IPS-18c (cell line): ENCODE data around the gene TOP1.
"Not testable (repeated sequence)": the region's sequence is repeated elsewhere in the genome, so short reads cannot be mapped to it uniquely, and the experiment has no call there.

ENCODE experiments used
- H3K4me3 ChIP-seq: 2 replicates; pipeline ENCODE4 v1.7.0; 2013; ENCODE audit warnings: low read depth, mild to moderate bottlenecking, low read length, moderate library complexity; ENCODE audit not compliant: insufficient read depth
- H3K9me3 ChIP-seq: one replicate; pipeline ENCODE4 v1.6.1; 2013; ENCODE audit warnings: mild to moderate bottlenecking, low read length, moderate library complexity; ENCODE audit not compliant: control insufficient read depth, insufficient read depth

Gene TOP1

GRCh38 chr20:41095110-41095969 is 66.7 kb downstream of the TOP1 start:
- no peak overlapping the region for H3K4me3 ChIP-seq

GRCh38 chr20:41098703-41099250 is 70.2 kb downstream of the TOP1 start:
- Histone ChIP-seq H3K4me3 (no peak overlapping the region), H3K9me3 (no peaks in the 10 kb centered on the region)

More at GRCh38 chr20:41095110-41095969, 66.7 kb downstream of the TOP1 start:
- no peaks in the 10 kb centered on the region for H3K9me3 ChIP-seq

- Histone ChIP-seq H3K9me3 (no peaks in the 10 kb centered on the region), H3K4me3 (no peak overlapping the region)
These were observed 71.4 kb downstream of the TOP1 start for GRCh38 chr20:41100001-41100480.

GRCh38 chr20:41101660-41102059 is 73.0 kb downstream of the TOP1 start:
- Histone ChIP-seq H3K4me3 (no peak overlapping the region), H3K9me3 (no peaks in the 10 kb centered on the region)

DNA sequence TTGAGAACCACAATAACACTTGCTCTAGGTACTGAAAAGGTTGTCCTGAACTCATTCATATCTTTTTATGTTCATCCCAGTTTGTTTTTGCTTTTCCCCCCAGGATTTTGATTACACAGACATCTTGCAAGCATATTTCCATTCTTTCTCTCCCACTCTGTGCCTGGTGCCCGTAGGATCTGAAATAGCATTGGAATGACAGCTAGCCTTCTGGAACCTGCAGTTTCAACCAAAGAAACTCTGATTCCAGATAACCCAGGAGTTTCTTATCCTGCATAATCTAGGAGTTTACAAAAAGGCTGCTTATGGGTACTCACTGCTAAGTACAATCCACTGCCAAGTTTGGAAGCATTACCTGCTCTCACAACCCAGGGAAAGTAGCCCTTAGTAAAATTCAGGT is 79.9 kb downstream of the TOP1 start:
- Histone ChIP-seq H3K4me3 (no peak overlapping the region), H3K9me3 (no peaks in the 10 kb centered on the region)

- H3K9me3 ChIP-seq, result no peaks in the 10 kb centered on the region
- no peak overlapping the region for H3K4me3 ChIP-seq
These were observed 81.4 kb downstream of the TOP1 start for GRCh38 chr20:41110012-41110411.

DNA sequence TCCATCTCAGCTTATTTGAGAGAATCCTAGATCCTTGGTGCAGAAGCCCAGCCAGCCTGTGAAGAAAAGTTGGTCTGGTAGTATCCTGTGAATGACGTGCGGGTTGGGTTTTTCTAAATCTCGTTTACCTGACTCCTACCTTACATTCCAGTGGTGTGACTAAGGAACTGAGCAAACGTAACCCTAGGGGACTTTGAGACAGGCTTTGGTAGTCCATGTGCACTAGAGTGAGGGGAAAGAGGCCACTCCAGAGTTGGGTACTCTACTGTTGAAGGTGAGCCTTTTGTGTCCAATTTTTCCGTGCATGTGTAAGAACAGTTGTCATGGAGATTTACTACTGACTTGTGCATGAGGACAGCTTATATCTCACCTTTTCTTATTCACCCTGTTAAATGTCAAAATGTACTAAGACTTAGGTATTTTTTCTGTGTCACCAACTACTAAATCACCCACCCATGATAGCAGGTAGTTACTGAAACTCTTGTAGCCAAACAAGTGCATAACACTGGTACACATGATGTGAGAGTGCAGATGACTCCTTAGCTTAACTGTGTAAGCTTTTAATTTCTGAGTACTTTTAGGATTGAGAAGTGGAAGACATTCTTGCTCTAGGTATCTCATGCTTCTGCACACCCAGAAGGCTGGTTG is 82.4 kb downstream of the TOP1 start:
- Histone ChIP-seq H3K4me3 (no peak overlapping the region), H3K9me3 (no peaks in the 10 kb centered on the region)

DNA sequence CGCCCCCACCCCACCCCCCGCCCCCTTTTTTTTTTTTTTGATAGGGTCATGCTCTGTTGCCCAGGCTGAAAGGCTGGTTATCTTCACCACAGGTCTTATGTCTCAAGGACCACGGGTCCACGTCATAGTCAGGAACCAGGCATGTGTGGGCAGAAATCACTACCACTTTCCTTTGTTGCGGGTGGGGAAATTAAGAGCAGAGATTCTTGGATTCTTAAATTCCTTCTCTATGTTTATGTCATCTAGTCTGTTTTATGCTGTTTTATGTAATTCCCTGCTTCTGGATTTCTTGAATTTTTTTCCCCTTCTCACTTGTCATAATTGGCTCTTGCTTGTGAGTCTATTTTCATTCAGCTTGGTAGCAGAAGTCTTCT is 82.9 kb downstream of the TOP1 start:
- Histone ChIP-seq H3K9me3 (no peaks in the 10 kb centered on the region), H3K4me3 (no peak overlapping the region)

DNA sequence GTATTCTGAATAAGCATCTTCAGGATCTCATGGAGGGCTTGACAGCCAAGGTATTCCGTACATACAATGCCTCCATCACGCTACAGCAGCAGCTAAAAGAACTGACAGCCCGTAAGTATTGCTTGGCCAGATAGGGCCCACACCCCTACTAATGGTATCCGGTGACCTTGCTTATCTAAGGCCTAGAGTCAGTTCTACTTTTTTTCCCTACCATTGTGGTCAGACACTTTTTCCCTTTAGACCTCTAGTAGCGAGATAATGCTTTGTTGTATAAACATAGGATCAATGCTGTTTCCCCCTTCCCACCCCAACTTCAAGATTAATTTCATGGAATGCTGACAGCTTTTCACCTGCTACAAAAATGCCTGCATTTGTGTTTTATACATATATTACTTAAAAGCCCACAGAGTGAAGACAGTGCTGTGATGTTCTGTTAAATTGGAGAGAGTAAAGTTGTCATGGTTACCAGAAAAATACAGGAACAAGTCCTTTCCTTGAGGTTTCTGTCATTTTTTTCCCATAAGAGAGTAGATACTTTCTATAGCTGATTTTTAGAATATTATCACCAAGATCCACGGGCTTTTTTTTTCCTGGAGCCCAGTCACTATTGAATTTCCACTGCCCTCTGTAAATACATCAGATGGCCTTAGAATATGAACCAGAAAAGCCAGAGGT is 87.8 kb downstream of the TOP1 start:
- no peak overlapping the region for H3K4me3 ChIP-seq
- no peaks in the 10 kb centered on the region for H3K9me3 ChIP-seq

DNA sequence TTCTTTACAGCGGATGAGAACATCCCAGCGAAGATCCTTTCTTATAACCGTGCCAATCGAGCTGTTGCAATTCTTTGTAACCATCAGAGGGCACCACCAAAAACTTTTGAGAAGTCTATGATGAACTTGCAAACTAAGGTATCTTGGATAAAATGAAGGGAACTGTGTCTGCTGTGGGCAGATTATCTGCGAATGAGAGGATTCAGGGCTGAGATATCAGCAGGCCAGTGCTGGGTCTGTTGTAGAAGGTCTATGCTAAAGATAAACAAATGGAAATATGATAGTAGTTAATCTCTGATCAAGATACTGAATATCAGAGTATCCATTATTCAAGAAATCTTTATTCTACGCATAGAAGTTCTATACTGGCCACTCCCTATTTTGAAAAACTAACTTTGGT is 89.5 kb downstream of the TOP1 start:
- not testable (repeated sequence) for H3K4me3 ChIP-seq, H3K9me3 ChIP-seq

GRCh38 chr20:41118632-41119031 is 90.0 kb downstream of the TOP1 start:
- no peak overlapping the region for H3K4me3 ChIP-seq

GRCh38 chr20:41119614-41120561 is 91.3 kb downstream of the TOP1 start:
- no peak overlapping the region for H3K4me3 ChIP-seq
- no peaks in the 10 kb centered on the region for H3K9me3 ChIP-seq

More at GRCh38 chr20:41118632-41119031, 90.0 kb downstream of the TOP1 start:
- no peaks in the 10 kb centered on the region for H3K9me3 ChIP-seq

GRCh38 chr20:41121399-41121798 is 92.8 kb downstream of the TOP1 start:
- H3K9me3 ChIP-seq, result no peaks in the 10 kb centered on the region
- H3K4me3 ChIP-seq, result no peak overlapping the region

GRCh38 chr20:41123631-41124030 is 95.0 kb downstream of the TOP1 start:
- Histone ChIP-seq H3K4me3 (no peak overlapping the region), H3K9me3 (no peaks in the 10 kb centered on the region)

- Histone ChIP-seq H3K9me3 (no peaks in the 10 kb centered on the region), H3K4me3 (no peak overlapping the region)
These were observed 96.0 kb downstream of the TOP1 start for GRCh38 chr20:41124451-41125094.
